ENCODE results near the gene MCOLN3.

GRCh38 chr1:84982395-84982794 lies 65.9 kb downstream of the MCOLN3 start:
- TF ChIP-seq POLR2A (IDR thresholded peaks at IDR 0.05), result no peak
- no peak for TF ChIP-seq CTCF (IDR thresholded peaks at IDR 0.05)

Data from body of pancreas (tissue), 4 donors.